RWPE1 (cell line): ENCODE measurements around the gene RABL2B.

ENCODE experiments used
- CTCF ChIA-PET: fragments of 350-600 bp; sonication (Branson Sonifier 250); formaldehyde crosslinking; extraction: SDS; loops from one replicate; lab custom pipeline; 2021; lab: Yijun Ruan, JAX
- POLR2A ChIA-PET: fragments of 400-600 bp; formaldehyde crosslinking; extraction: SDS; loops from one replicate; lab custom pipeline; 2020; ENCODE audit warnings: antibody characterized with exemption; ENCODE audit not compliant: low non-redundant PET; lab: Yijun Ruan, JAX
- DNase-seq: peaks from one replicate; pipeline ENCODE4 v3.0.0; 2012; ENCODE audit warnings: low spot score
- H3K27ac ChIP-seq: fragments of 450-650 bp; 2 replicates; pipeline ENCODE4 v1.5.1; 2017
- TF ChIP-seq, protein P1 (sequence below): fragments of 450-650 bp; conservative IDR thresholded peaks from 2 replicates; pipeline ENCODE4 v1.5.1; 2017; ENCODE audit warnings: low read depth, mild to moderate bottlenecking

RABL2B gene

DNA sequence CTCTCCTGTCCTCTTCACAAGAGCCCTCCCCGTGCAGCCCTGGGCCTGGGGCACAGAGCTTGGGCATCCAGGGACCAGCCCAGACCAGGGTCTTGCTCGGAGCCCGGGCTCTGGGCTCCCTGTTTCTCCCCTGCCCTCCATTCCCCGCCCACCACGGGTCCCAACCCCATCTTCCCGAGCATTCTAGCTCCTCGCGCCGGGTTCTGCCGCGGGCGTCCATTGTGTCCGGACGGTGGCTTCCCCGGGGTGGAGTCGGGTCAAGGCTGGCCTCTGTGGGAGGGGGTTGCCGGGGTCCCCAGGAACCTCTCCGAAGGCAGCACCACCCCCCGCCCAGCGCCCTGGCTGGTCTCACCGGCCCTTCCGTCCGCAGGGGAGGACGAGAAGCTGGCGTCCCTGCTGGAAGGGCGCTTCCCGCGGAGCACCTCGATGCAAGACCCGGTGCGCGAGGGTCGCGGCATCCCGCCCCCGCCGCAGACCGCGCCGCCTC is 63.6 kb downstream of the RABL2B start:
- no peak for DNase-seq
- ChIA-PET POLR2A (no interaction called here), CTCF (no interaction called here)
- no peak overlapping the region for H3K27ac ChIP-seq
- TF ChIP-seq, protein P1, sequence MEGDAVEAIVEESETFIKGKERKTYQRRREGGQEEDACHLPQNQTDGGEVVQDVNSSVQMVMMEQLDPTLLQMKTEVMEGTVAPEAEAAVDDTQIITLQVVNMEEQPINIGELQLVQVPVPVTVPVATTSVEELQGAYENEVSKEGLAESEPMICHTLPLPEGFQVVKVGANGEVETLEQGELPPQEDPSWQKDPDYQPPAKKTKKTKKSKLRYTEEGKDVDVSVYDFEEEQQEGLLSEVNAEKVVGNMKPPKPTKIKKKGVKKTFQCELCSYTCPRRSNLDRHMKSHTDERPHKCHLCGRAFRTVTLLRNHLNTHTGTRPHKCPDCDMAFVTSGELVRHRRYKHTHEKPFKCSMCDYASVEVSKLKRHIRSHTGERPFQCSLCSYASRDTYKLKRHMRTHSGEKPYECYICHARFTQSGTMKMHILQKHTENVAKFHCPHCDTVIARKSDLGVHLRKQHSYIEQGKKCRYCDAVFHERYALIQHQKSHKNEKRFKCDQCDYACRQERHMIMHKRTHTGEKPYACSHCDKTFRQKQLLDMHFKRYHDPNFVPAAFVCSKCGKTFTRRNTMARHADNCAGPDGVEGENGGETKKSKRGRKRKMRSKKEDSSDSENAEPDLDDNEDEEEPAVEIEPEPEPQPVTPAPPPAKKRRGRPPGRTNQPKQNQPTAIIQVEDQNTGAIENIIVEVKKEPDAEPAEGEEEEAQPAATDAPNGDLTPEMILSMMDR = no peak

- no peak for DNase-seq
- ChIA-PET CTCF (no interaction called here), POLR2A (no interaction called here)
- TF ChIP-seq, protein P1 = no peak
- no peak overlapping the region for H3K27ac ChIP-seq
These were observed 65.1 kb downstream of the RABL2B start for GRCh38 chr22:50718352-50718709.

- POLR2A ChIA-PET = no interaction called here
- CTCF ChIA-PET = no interaction called here
- TF ChIP-seq, protein P1 = no peak
- H3K27ac ChIP-seq = no peak overlapping the region
- DNase-seq = no peak
These were observed 65.6 kb downstream of the RABL2B start for GRCh38 chr22:50717709-50718351.
